Spleen (tissue), 13 donors: ENCODE measurements around the gene UTS2R. TPM values are rescaled to one million over a fixed set of nuclear protein-coding genes. Genes with fewer than 3 reads are reported as not detected.

Source experiments
- DNase-seq: peaks from one replicate; pipeline ENCODE4 v3.0.0-alpha.2; 2020
- H3K27ac ChIP-seq, 8 donors: fragments of 200-600 bp; sonication (generic) in 7 of 8; 1 replicate in 4 of 8; 2 replicates in 4 of 8; pipeline versions ENCODE4 v1.5.0 to v1.8.0; 2016 to 2021; ENCODE audit warnings: inconsistent platforms in 4 of 8, mild to moderate bottlenecking in 4 of 8, moderate library complexity in 1 of 8
- H3K27me3 ChIP-seq, 7 donors: fragments of 200-600 bp; sonication (generic) in 6 of 7; replicated peaks in 1 of 7; 1 replicate in 4 of 7; 2 replicates in 3 of 7; pipeline versions ENCODE4 v1.5.0 to v1.8.0; 2016 to 2021; ENCODE audit warnings: inconsistent platforms in 3 of 7, mild to moderate bottlenecking in 1 of 7
- H3K36me3 ChIP-seq, 6 donors: fragments of 200-600 bp; sonication (generic) in 5 of 6; 1 replicate in 4 of 6; 2 replicates in 2 of 6; pipeline versions ENCODE4 v1.5.0 to v1.8.0; 2016 to 2021; ENCODE audit warnings: inconsistent platforms in 2 of 6
- H3K4me1 ChIP-seq, 6 donors: fragments of 200-600 bp; sonication (generic) in 5 of 6; 1 replicate in 3 of 6; 2 replicates in 3 of 6; pipeline versions ENCODE4 v1.5.0 to v1.8.0; 2016 to 2021; ENCODE audit warnings: inconsistent platforms in 3 of 6
- H3K4me3 ChIP-seq, 8 donors: fragments of 200-600 bp; sonication (generic) in 7 of 8; 1 replicate in 4 of 8; 2 replicates in 4 of 8; pipeline versions ENCODE4 v1.5.0 to v1.8.0; 2016 to 2021; ENCODE audit warnings: inconsistent platforms in 4 of 8, mild to moderate bottlenecking in 4 of 8, moderate library complexity in 2 of 8
- H3K9me3 ChIP-seq, 8 donors: fragments of 200-600 bp; sonication (generic) in 7 of 8; 1 replicate in 4 of 8; 2 replicates in 4 of 8; pipeline versions ENCODE4 v1.5.0 to v1.8.0; 2016 to 2021; ENCODE audit warnings: inconsistent platforms in 4 of 8
- POLR2A ChIP-seq, 3 donors: fragments of 450-650 bp; IDR thresholded peaks; one replicate each; pipeline ENCODE4 v1.5.1; 2017; ENCODE audit warnings: antibody characterized with exemption in 3 of 3, mild to moderate bottlenecking in 1 of 3
- POLR2AphosphoS5 ChIP-seq, 3 donors: sonication (generic); formaldehyde crosslinking; IDR thresholded peaks; one replicate each; pipeline ENCODE4 v1.5.1; 2017; ENCODE audit warnings: antibody characterized with exemption in 3 of 3
- WGBS, 5 donors: extraction: QIAGEN DNeasy Blood & Tissue Kit in 3 of 5; methylation state at CpG; one replicate each; pipeline versions ENCODE4 v1.1.5 to v1.1.7; 2013 to 2018; 5-methylcytosine and 5-hydroxymethylcytosine counted together
- intact Hi-C: fragments of 100-400 bp; cut with DNase I; formaldehyde crosslinking; loops from one replicate; pipeline ENCODE4 v1.15.0; 2023; ENCODE audit warnings: low total_unique reads
- long read RNA-seq, 2 donors: transcript quantifications; one replicate each; lab custom pipeline, GENCODE V29; 2026
- polyA plus RNA-seq, 3 donors: library from polyadenylated mRNA; stranded (reverse); fragments of 200-250 nt; gene quantifications; one replicate each; pipeline ENCODE4 v1.2.1, GENCODE V29; 2013
- total RNA-seq, 7 donors: library from RNA; depleted of rRNA in 3 of 7; stranded (reverse); fragments of >200 nt in 3 of 7; fragmentation: NEBNext Ultra II Directional in 4 of 7; extraction: Animal tissue kit (Norgen Biotek cat#: 25700) in 4 of 7; gene quantifications; one replicate each; pipeline versions ENCODE4 v1.1.0 to v1.2.1, GENCODE V29; 2016 to 2021
- TF ChIP-seq, protein P1 (sequence below), 11 experiments: fragments of 200-600 bp in 7 of 11; fragments of 450-650 bp in 4 of 11; sonication (generic) in 4 of 11; IDR thresholded peaks in 8 of 11; conservative IDR thresholded peaks in 3 of 11; 1 replicate in 7 of 11; 2 replicates in 4 of 11; pipeline versions ENCODE4 v1.4.0 to v1.8.0; 2016 to 2021; ENCODE audit warnings: antibody characterized with exemption in 11 of 11, inconsistent platforms in 4 of 11, mild to moderate bottlenecking in 1 of 11
- donor health status: healthy with polysubstance abuse.
- donor health status: DM: no; HTN: no; CAD: no; lungs with moderate emphysema.
- donor health status: DM: no; HTN: no; CAD: no.
- donor health status: Bipolar disorder and iron deficiency.
- donor health status: healthy.
- donor health status: DM: no; HTN: no; CAD: no.
- donor health status: DM: yes; HTN: yes; CAD: no.

UTS2R gene
- total RNA-seq (1 to 10 TPM in 1 of 7 donors, under 1 TPM in 4, not detected in 2; 0.26 to 3.1 (median 0.60) TPM), polyA plus RNA-seq (not detected)
- long read RNA-seq, donor 1: 0 reads
- long read RNA-seq, donor 2: 0 reads

DNA sequence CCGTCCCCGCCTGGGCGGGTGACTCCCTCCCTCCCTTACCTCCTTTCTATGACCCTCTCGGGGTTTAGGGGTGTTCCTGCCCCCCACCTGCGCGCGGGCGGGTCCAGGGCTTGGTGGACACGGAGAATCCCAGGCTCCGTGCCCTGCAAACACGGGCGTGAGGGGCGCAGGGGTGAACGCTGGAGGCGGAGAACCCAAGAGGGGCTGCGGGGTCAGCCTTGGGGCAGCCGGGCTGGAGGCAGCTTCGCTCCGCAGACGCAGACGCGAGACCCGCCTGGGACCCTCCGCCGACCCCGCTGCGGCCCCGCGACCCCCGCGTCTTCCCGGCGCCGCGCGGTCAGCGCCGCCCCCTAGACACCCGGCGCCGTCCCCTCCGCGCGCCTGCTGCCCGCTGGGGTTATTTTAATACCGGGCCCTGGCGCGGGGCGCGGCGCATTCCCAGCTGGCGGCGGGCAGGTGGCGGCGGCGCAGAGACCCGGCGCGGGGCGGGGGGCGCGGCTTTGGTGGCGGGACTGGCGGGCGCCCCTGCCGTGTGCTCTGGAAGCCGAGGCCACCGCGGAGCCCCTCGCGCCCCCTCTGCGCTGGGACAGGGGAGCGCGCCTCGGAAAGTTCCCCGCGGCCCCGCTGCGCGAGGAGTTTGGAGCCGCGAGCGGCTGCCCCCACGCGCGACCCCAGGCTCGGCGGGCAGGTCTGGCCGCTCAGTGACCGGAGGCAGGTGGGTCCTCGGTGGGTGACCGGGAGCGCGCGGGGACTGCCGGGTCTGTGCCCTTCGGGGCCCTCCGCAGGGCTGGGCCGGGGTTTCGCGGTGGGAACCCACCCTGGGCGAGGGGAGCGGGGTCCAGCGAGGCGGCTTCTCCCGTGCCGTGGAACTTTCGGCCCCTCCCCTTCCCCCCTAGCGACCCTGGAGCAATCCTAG, at the start of gene UTS2R:
Gene UTS2R, plus strand, starts transcription at position 433 of the 916 bp plus-strand sequence. CDS start 2,560 bp downstream, outside the sequence.
- H3K27ac ChIP-seq: no peak within 1 kb of the TSS
- peaks cover 8 to 41% (median 33%) of the 10 kb centered on the region in 6 donors for H3K4me1 ChIP-seq
- no peaks in the 10 kb centered on the region for H3K36me3 ChIP-seq
- H3K27me3 ChIP-seq: peaks cover 4 to 84% (median 66%) of the 10 kb centered on the region in 7 donors
- WGBS, 5 donors: 4 to 11% (median 7%) methylated on average over 57 to 109 of the region's 109 CpGs
- TF ChIP-seq, protein P1, sequence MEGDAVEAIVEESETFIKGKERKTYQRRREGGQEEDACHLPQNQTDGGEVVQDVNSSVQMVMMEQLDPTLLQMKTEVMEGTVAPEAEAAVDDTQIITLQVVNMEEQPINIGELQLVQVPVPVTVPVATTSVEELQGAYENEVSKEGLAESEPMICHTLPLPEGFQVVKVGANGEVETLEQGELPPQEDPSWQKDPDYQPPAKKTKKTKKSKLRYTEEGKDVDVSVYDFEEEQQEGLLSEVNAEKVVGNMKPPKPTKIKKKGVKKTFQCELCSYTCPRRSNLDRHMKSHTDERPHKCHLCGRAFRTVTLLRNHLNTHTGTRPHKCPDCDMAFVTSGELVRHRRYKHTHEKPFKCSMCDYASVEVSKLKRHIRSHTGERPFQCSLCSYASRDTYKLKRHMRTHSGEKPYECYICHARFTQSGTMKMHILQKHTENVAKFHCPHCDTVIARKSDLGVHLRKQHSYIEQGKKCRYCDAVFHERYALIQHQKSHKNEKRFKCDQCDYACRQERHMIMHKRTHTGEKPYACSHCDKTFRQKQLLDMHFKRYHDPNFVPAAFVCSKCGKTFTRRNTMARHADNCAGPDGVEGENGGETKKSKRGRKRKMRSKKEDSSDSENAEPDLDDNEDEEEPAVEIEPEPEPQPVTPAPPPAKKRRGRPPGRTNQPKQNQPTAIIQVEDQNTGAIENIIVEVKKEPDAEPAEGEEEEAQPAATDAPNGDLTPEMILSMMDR (IDR thresholded peaks at IDR 0.05 in 8 of 11, conservative IDR thresholded peaks at IDR 0.05 in 3 of 11): no peak
- no peak for TF ChIP-seq POLR2AphosphoS5 (IDR thresholded peaks at IDR 0.05)
- no peak for TF ChIP-seq POLR2A (IDR thresholded peaks at IDR 0.05)
- no peaks in the 10 kb centered on the region for H3K9me3 ChIP-seq
- no peak for DNase-seq
- intact Hi-C loops: no loop called here
- H3K4me3 ChIP-seq: peak within 1 kb of the TSS in 7 of 8 donors; percentile 6 to 64 (median 30)

DNA sequence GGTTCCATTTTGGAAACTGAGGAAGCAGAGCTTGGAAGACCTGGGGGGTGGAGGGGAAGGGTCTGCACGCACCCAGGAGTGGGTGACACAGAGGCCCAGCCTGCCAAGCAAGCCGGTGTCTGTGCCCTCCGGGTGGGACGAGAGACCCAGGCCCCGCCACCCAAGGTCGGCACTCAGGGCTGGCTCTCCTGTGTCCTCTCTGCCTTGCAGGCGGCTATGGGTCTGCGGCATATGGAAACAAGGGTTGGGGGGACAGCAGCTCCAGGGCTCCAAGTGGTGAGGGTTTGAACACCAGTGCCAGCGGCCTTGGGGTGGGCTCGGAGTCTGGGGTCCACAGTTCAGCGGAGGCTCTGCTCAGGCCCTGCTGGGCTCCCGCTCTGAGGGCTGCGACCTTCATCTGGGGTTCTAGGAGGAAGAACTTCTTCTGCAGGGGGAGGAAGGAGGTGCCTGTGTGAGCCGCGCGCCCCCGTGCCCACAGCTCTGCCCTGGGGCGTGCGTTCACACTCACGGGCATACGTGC, 49.6 kb upstream of the UTS2R start:
- 48 to 63% (median 61%) methylated on average over 9 to 21 of the region's 21 CpGs for WGBS, 5 donors
- Histone ChIP-seq H3K27me3 (peaks cover 0 to 38% (median 0%) of the 10 kb centered on the region in 7 donors), H3K4me1 (peaks cover 3 to 25% (median 13%) of the 10 kb centered on the region in 6 donors), H3K9me3 (no peaks in the 10 kb centered on the region), H3K36me3 (peaks cover 0 to 51% (median 0%) of the 10 kb centered on the region in 6 donors), H3K4me3 (peak overlapping the region in 1 of 8 donors; percentile 60), H3K27ac (no peak overlapping the region)
- TF ChIP-seq POLR2A (IDR thresholded peaks at IDR 0.05): no peak
- TF ChIP-seq, protein P1 (IDR thresholded peaks at IDR 0.05 in 8 of 11, conservative IDR thresholded peaks at IDR 0.05 in 3 of 11): no peak
- no peak for TF ChIP-seq POLR2AphosphoS5 (IDR thresholded peaks at IDR 0.05)
- intact Hi-C loops: loop anchor here (5.0 to 10.0 kb wide), 2 partner anchors 85 to 117 kb away; no protein-coding TSS in a partner anchor
- peak; percentile 77 for DNase-seq

DNA sequence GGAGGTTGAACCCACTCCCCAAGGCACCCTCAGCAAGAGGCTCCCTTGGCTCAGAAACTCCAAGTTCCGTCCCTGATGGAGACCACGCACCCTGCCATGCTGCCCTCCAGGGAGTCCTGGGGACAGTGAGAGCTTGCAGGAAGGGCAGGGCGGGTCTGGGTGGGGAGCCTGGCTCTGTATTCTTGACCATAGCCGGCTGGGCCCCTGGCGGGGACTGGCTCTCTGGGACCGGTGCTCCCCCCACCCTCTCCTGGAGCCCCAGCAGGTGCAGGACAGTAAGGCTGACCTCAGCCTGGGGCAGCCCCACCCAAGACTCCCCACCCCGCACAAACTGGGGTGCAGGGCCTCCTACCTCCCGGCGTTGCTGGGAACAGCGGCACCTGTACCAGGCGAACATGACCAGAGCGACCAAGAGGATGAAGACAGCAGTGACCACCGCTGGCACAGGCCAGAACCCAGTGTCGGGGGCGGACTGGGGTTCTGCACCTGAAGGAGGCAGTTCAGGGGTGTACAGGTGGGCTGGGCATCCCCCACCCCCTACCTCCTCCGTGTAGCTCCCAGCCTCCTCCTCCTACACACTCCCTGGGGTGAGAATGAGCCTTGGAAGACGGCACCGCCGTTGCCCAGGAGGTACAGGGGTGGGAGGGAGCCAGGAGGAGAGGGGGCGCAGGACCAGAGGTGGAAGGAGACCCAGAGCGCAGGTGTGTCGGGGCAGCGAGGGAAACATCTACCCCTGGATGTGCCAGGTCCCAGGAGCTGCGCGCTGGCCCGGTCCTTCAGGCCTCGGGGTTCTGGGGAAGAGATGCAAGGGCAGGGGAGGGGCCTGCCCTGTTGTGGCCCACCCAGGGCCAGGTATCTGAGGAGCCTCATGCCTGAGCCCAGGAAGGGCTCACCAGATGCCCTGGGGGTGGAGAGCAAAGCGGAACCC, 48.8 kb upstream of the UTS2R start:
- peaks cover 0 to 38% (median 0%) of the 10 kb centered on the region in 7 donors for H3K27me3 ChIP-seq
- H3K4me3 ChIP-seq: no peak overlapping the region
- TF ChIP-seq, protein P1 (IDR thresholded peaks at IDR 0.05 in 8 of 11, conservative IDR thresholded peaks at IDR 0.05 in 3 of 11): no peak
- TF ChIP-seq POLR2A (IDR thresholded peaks at IDR 0.05): no peak
- TF ChIP-seq POLR2AphosphoS5 (IDR thresholded peaks at IDR 0.05): no peak
- intact Hi-C loops: loop anchor here (5.0 to 10.0 kb wide), 2 partner anchors 85 to 118 kb away; no protein-coding TSS in a partner anchor
- no peak for DNase-seq
- H3K27ac ChIP-seq: no peak overlapping the region
- 84 to 90% (median 87%) methylated on average over 20 to 28 of the region's 28 CpGs for WGBS, 5 donors
- peaks cover 0 to 52% (median 0%) of the 10 kb centered on the region in 6 donors for H3K36me3 ChIP-seq
- H3K4me1 ChIP-seq: peaks cover 3 to 20% (median 13%) of the 10 kb centered on the region in 6 donors
- no peaks in the 10 kb centered on the region for H3K9me3 ChIP-seq
